NCI-H524 (cell line): Measurements from ENCODE around the gene FBXO11.

Source experiments
- DNase-seq, 2 experiments: peaks; one replicate each; lab custom pipeline; 2025; lab: John Stamatoyannopoulos, UW

Gene FBXO11

GRCh38 chr2:47849368-47849767 is 56.9 kb downstream of the FBXO11 start:
- DNase-seq, result no peak

GRCh38 chr2:47844162-47844561 is 62.1 kb downstream of the FBXO11 start:
- no peak for DNase-seq

- no peak for DNase-seq
These were observed 62.9 kb downstream of the FBXO11 start for GRCh38 chr2:47843407-47843806.

- no peak for DNase-seq
These were observed 63.5 kb downstream of the FBXO11 start for GRCh38 chr2:47842846-47843245.

- peak; percentile 5 to 57 for DNase-seq
These were observed 67.6 kb downstream of the FBXO11 start for GRCh38 chr2:47838686-47839085.

GRCh38 chr2:47838249-47838648 is 68.0 kb downstream of the FBXO11 start:
- no peak for DNase-seq

GRCh38 chr2:47833516-47833968 is 72.8 kb downstream of the FBXO11 start:
- DNase-seq, result no peak

GRCh38 chr2:47822518-47822917 is 83.8 kb downstream of the FBXO11 start:
- DNase-seq, result no peak

GRCh38 chr2:47819834-47820233 is 86.5 kb downstream of the FBXO11 start:
- no peak for DNase-seq

GRCh38 chr2:47818777-47819176 is 87.5 kb downstream of the FBXO11 start:
- DNase-seq, result no peak

- DNase-seq, result no peak
These were observed 90.5 kb downstream of the FBXO11 start for GRCh38 chr2:47815764-47816163.

- peak; percentile 16 to 41 for DNase-seq
These were observed 94.6 kb downstream of the FBXO11 start for GRCh38 chr2:47811668-47812067.

- no peak for DNase-seq
These were observed 95.4 kb downstream of the FBXO11 start for GRCh38 chr2:47810850-47811249.

GRCh38 chr2:47809903-47810302 is 96.4 kb downstream of the FBXO11 start:
- no peak for DNase-seq

- DNase-seq, result no peak
These were observed 97.7 kb downstream of the FBXO11 start for GRCh38 chr2:47808614-47809013.

GRCh38 chr2:47805850-47806249 is 100.4 kb downstream of the FBXO11 start:
- DNase-seq, result no peak

- DNase-seq, result no peak
These were observed 102.5 kb downstream of the FBXO11 start for GRCh38 chr2:47803770-47804169.

- no peak for DNase-seq
These were observed 102.9 kb downstream of the FBXO11 start for GRCh38 chr2:47803363-47803762.

- DNase-seq, result no peak
These were observed 105.2 kb downstream of the FBXO11 start for GRCh38 chr2:47801118-47801517.

- DNase-seq, result no peak
These were observed 107.2 kb downstream of the FBXO11 start for GRCh38 chr2:47799031-47799609.

- DNase-seq, result no peak
These were observed 107.7 kb downstream of the FBXO11 start for GRCh38 chr2:47798631-47799030.

- no peak for DNase-seq
These were observed 110.1 kb downstream of the FBXO11 start for GRCh38 chr2:47796090-47796697.

- peak in 1 of 2 experiments; percentile 16 for DNase-seq
These were observed 120.3 kb downstream of the FBXO11 start for GRCh38 chr2:47785986-47786385.

GRCh38 chr2:47784352-47784851 is 121.9 kb downstream of the FBXO11 start:
- DNase-seq, result no peak
